ENCODE measurements around the gene ATXN7L1. TPM values are rescaled to one million over a fixed set of nuclear protein-coding genes. Genes with fewer than 3 reads are reported as not detected.

ATXN7L1 gene
- total RNA-seq, 4 donors from 2014 or later, result 30.8 to 45.8 (median 39.3) TPM

- H3K27ac ChIP-seq, result no peak overlapping the region
- TF ChIP-seq POLR2A (IDR thresholded peaks at IDR 0.05), result no peak
- TF ChIP-seq, protein P1, sequence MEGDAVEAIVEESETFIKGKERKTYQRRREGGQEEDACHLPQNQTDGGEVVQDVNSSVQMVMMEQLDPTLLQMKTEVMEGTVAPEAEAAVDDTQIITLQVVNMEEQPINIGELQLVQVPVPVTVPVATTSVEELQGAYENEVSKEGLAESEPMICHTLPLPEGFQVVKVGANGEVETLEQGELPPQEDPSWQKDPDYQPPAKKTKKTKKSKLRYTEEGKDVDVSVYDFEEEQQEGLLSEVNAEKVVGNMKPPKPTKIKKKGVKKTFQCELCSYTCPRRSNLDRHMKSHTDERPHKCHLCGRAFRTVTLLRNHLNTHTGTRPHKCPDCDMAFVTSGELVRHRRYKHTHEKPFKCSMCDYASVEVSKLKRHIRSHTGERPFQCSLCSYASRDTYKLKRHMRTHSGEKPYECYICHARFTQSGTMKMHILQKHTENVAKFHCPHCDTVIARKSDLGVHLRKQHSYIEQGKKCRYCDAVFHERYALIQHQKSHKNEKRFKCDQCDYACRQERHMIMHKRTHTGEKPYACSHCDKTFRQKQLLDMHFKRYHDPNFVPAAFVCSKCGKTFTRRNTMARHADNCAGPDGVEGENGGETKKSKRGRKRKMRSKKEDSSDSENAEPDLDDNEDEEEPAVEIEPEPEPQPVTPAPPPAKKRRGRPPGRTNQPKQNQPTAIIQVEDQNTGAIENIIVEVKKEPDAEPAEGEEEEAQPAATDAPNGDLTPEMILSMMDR (IDR thresholded peaks at IDR 0.05), result no peak
- H3K27me3 ChIP-seq, result no peaks in the 10 kb centered on the region
- no peaks in the 10 kb centered on the region for H3K36me3 ChIP-seq
- DNase-seq, result no peak
- no peaks in the 10 kb centered on the region for H3K9me3 ChIP-seq
- no peak overlapping the region for H3K4me3 ChIP-seq
- peaks cover 0 to 10% (median 1%) of the 10 kb centered on the region in 4 donors for H3K4me1 ChIP-seq
These were observed 69.0 kb downstream of the ATXN7L1 start for GRCh38 chr7:105807448-105807762.

DNA sequence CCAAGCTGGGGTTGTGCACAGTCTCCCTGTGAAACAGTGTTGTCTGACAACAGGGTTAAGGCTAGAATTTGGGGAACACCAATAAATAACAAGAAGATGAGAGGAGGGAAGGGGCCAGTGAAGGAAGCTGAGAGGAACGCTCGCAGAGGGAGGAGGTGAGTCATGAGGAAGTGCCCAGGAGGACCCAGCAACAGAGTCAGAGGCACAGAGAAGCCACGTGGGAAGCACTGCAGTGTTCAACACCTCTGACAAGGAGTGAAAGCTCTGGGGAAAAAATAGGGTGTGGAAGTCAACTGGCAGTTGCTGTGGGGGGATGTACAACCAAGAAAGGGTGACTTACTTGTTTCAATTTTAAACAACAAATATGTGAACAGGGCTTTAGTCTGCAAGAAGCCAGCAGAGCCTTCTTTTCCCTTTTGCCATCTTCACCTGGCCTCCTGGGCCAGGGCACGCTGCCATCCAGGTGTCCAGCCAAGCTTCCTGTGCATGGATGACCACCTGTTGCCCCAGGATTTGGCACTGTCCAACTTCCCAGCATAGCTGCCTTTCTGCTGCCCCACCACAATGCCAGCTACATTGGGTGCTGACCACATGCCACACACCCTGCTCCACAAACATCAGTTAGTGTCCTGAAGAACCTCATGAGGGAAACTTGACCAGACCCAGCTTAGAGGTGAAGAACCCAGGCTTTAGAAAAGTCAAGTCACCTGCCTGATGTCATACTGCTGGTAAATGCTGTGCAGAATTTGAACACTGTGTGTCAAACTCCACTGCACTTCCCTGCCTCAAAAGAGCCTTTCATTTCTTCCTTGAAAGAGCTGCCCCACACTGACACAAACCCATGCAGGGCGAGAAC lies 69.6 kb downstream of the ATXN7L1 start:
- Histone ChIP-seq H3K4me3 (no peak overlapping the region), H3K27ac (no peak overlapping the region), H3K36me3 (no peaks in the 10 kb centered on the region), H3K27me3 (no peaks in the 10 kb centered on the region), H3K9me3 (no peaks in the 10 kb centered on the region), H3K4me1 (peaks cover 0 to 9% (median 1%) of the 10 kb centered on the region in 4 donors)
- peak in 2 of 3 donors; percentile 28 to 66 for DNase-seq
- TF ChIP-seq, protein P1 (IDR thresholded peaks at IDR 0.05), result no peak
- TF ChIP-seq POLR2A (IDR thresholded peaks at IDR 0.05), result no peak

DNA sequence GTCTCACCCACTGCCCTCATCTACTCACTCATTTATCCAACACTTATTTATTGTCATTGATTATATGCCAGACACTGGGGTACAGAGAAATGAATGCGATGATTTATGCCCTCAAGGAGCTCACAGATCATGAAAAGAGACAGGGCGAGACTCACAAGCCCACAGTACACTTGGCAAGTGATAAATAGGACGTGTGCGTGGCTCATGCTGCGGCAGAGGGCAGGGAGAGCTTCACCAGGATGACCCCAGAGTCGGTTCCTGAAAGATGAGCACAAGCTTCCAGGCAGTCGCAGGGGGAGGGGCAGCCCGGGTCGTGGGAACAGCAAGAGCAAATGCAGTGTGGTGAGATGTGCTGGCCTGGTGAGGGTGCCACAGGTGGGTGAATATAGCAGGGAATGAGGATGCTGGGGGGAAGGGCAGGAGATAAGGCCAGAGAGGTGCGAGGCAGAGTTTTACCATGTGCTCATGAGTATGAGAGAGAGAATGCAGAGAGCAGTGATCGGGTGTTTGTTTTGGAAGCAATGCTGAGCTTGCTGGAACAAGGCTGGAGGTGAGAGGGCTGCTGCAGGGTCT lies 70.9 kb downstream of the ATXN7L1 start:
- H3K4me3 ChIP-seq, result no peak overlapping the region
- H3K4me1 ChIP-seq, result peaks cover 0 to 3% (median 1%) of the 10 kb centered on the region in 4 donors
- TF ChIP-seq POLR2A (IDR thresholded peaks at IDR 0.05), result no peak
- TF ChIP-seq, protein P1 (IDR thresholded peaks at IDR 0.05), result no peak
- no peaks in the 10 kb centered on the region for H3K9me3 ChIP-seq
- DNase-seq, result no peak
- no peaks in the 10 kb centered on the region for H3K36me3 ChIP-seq
- H3K27ac ChIP-seq, result no peak overlapping the region
- H3K27me3 ChIP-seq, result no peaks in the 10 kb centered on the region

DNA sequence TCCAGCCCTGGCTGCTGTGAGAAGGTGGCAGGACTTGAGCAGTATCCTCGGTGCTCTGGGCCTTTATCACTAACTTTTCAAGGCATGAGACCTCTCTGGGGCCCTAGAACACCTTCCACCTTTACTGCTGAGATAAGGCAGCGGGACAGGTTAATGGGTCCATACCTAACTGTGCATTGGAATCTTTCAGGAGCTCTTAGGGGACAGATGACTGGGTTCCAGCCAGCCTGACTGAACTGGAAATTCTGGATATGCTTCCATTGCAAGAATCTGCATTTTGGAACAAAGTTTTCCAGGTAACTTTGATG lies 73.0 kb downstream of the ATXN7L1 start:
- H3K27me3 ChIP-seq, result no peaks in the 10 kb centered on the region
- no peaks in the 10 kb centered on the region for H3K9me3 ChIP-seq
- no peak overlapping the region for H3K27ac ChIP-seq
- H3K4me1 ChIP-seq, result peaks cover 0 to 3% (median 1%) of the 10 kb centered on the region in 4 donors
- DNase-seq, result no peak
- H3K4me3 ChIP-seq, result no peak overlapping the region
- no peaks in the 10 kb centered on the region for H3K36me3 ChIP-seq
- TF ChIP-seq, protein P1 (IDR thresholded peaks at IDR 0.05), result no peak
- no peak for TF ChIP-seq POLR2A (IDR thresholded peaks at IDR 0.05)

DNA sequence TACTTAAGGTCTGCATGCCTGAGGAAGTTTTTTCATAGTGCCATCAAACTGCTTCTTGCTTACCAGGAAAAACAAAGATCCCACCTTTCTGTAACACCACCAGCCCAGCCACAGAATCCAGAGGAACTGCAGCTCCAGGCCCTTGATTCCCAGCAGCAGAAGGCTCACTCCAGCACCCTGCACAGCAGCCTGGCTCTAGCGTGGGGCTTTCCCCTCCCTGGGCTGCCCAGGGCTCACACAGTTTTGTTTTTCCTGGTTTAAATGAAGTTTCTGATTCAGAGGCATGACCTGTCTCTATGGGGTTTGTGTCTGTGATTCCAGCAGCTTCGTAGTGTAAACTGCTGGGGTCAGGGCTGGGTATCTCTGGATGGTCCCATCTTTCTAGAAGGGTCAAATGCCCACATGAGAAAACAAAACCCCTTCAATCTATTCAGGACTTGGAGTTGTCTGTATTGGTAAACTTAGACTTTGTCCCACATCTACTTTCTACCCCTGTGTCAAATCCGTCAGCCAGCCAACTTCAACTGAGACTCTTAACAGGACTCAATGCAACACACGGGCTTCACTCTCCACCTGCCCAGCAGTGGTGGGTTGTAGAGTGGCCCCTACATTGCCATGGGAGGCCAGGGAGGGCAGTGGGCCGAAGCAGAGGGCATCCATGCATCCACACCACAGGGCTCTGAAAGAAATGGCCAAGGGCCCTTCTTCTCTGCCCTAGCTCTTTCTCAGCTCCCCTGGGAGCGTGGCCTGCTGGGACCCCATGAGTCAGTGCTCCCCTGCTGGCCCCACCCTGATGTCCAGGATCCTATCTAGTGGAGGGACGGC lies 73.6 kb downstream of the ATXN7L1 start:
- H3K36me3 ChIP-seq, result no peaks in the 10 kb centered on the region
- TF ChIP-seq POLR2A (IDR thresholded peaks at IDR 0.05), result no peak
- TF ChIP-seq, protein P1 (IDR thresholded peaks at IDR 0.05), result no peak
- no peak overlapping the region for H3K27ac ChIP-seq
- H3K4me1 ChIP-seq, result peaks cover 0 to 3% (median 1%) of the 10 kb centered on the region in 4 donors
- H3K4me3 ChIP-seq, result no peak overlapping the region
- DNase-seq, result no peak
- H3K27me3 ChIP-seq, result no peaks in the 10 kb centered on the region
- H3K9me3 ChIP-seq, result no peaks in the 10 kb centered on the region

Measured in Peyer's patch (tissue), 4 donors.